Dedifferentiated amniotic fluid mesenchymal stem cell (primary cell): Measurements from ENCODE around the gene METAP2.
A peak's percentile ranks its signal among the peaks of the same experiment; 100 is the strongest.

ENCODE experiments used
- DNase-seq: peaks from one replicate; pipeline ENCODE4 v3.0.0-alpha.2; 2016; ENCODE audit errors: extremely low spot score

METAP2 gene

DNA sequence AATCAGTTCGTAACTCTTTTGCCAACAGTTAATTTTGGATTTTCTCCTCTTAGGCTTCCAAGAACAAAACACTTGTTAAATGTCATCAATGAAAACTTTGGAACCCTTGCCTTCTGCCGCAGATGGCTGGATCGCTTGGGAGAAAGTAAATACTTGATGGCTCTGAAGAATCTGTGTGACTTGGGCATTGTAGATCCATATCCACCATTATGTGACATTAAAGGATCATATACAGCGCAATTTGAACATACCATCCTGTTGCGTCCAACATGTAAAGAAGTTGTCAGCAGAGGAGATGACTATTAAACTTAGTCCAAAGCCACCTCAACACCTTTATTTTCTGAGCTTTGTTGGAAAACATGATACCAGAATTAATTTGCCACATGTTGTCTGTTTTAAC is 39.6 kb downstream of the METAP2 start:
- DNase-seq: no peak

DNA sequence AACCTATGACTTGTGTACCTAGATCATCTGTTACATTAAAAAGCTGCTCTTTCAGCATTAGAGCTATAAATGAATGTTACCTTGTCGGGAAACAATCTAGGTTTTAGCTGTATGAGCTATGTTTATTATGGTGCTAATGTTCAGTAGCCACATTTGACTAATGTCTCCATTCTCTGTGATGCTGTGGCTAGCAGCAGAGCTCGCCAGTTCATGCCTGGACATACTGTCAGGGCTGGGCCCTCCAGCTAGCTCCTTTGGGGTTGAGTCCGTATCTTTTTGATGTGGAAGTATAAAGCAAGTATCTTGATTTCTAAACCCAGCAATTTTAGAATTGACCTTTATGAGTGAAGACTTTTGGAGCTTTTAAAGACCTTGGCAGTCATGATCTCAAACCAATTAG is 41.2 kb downstream of the METAP2 start:
- no peak for DNase-seq

DNA sequence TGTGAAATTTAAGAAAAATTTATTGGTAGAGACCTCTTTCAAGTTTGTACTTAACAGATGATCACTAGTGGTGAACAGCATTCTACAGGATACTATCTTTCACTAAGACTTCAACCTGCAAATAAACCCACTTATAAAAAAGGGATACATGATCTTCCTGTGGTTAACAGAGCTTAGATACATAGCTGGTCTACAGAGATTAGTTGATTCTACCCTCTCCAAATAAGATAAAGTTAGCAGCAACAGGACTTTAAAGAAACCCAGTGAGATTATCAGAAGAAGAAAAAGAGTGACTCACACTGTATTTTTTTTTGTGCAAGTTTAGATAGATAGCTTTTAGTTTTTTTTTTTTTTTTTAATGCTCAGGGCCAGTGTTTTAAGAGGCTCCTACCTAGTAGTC is 42.8 kb downstream of the METAP2 start:
- no peak for DNase-seq

DNA sequence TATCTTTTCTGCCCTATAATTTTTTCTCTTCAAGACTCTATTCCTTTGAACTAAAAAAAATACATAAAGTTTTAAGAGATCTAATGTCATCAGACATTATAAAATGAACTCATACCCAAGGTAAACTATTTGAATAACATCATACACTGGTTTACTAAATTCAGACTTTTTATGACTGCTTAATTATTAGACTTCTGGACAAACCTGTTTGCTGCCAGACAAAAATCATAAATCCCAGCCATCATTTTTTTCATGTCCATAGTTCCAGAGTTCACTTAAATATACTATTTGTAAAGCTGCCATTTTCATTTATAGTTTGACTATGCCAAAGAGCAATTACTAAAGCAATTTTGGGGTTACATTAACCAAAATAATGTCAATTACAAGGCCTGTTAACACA is 43.3 kb downstream of the METAP2 start:
- no peak for DNase-seq

DNA sequence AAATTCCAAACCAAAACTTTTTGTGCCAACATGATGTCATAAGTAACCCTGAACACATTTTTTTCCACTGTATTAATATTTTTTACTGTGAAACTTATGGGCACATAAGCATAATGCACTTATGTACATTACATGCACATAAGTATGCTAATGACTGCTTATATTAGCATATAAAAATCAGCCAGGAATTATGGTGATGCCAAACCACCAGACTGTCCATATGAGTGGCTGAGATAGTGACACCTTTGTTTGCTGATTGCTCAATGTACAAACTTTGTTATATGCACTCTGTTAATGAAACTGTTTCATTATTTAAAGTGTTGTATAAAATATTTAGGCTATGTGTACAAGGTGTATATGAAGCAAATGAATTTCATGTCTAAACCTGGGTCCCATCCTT is 45.0 kb downstream of the METAP2 start:
- no peak for DNase-seq

DNA sequence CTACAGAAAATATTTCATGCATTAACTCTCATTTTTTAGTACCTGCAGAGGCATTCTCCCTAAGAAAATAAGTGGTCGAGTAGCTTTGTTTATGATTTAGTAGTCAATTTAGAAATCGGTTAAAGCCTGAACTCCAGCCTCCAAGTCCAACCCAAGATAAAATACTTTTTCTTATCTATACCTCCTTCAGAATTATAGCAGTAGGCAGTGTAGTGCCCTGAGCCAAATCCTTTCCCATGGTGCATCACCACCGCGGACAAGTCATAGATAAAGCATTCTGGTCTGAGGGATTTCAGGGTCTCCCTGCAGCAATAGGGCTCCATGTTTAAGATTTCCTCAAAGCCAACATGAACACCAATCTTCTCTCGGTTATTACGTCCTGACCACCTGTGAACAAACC is 46.9 kb downstream of the METAP2 start:
- no peak for DNase-seq

DNA sequence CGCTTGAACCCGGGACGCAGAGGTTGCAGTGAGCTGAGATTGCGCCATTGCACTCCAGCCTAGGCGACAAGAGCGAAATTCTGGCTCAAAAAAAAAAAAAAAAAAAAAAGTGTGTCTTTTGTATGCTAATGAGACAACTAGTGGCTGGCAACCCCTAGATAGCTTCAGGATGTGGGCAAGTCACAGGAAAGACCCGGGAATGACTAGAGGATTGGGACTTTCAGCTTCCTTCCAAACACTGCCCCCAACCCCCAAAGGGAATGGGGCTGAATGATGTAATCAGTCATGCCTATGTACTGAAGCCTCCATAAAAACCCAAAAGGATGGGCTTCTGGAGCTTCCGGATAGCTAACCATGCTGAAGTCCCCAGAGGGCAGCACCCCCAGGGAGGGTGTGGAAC is 48.7 kb downstream of the METAP2 start:
- DNase-seq: no peak

DNA sequence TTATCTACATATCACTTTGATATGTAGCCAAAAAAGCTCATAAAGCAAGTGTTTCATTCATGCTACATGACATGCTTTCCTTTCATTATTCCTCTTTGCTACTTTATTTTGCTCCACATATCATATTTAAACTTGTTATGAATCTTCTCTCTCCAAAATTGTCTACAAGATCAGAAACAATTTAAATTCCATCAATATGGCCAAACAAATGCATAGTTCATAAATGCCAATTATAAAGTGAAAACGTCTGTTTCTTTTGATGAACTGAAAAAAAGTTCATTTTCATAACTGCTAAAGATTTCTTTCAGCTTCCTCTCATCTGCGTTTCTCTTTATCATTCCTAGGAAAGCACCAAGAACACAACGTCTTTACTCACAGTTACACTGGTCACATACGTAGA is 54.5 kb downstream of the METAP2 start:
- no peak for DNase-seq

DNA sequence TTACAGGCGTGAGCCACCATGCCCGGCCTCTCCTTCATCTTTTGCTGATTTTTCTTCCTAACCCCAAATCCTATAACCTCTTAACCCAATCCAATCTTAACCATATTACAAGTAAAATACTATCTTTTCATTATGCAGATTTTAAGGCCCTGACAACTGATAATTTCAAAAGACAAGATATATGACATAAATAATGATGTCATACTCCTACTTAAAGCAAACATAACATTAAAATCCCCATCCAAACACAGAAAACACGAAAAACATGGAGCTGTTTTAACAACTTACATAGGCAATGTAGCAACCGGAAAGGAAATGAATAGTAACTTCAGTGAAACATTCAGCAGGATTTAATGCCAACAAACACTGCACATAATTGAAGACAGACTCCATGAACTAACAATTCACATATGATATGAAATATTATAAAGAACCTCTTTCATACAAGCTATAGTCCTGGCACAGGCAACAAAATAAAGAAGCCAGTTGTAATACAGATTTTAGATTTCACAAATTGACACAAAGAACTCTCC is 55.8 kb downstream of the METAP2 start:
- peak; percentile 39 for DNase-seq

DNA sequence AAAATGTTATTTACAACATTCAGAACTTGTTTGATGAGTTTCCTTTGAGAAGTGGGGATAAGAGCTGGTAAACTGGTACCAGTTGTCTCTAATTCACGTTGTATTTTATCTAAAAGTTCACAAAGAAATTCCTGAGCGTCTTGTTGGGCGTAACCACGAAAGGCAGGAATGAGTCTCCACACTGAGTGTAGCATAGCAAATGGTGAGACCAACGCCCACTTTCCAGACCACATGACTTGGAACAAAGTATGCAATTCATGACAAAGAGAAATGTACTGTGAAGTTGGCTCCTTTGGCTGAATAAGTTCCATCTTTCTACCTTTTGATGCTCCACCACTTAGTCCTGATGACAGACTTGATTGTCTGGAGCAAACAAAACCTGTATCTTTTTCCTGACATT is 58.9 kb downstream of the METAP2 start:
- DNase-seq: peak; percentile 37

DNA sequence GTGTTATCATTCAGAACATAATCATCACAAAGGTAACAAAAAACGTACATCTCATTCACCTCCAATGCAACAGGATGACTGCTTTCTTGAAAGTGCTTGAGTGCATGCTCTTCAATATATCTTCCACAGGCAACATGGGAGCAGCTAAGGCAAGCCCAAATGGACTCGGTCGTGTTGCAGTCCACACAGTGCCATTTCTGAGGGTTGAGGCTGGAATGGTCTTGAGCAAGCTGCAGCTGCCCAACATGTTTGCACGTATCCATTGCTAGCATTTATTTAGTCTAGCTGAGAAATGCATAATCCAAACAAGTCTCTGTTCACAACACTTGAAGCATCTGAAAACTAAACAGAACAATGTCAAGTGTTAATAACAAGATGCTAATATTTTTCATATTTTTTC is 60.0 kb downstream of the METAP2 start:
- no peak for DNase-seq

DNA sequence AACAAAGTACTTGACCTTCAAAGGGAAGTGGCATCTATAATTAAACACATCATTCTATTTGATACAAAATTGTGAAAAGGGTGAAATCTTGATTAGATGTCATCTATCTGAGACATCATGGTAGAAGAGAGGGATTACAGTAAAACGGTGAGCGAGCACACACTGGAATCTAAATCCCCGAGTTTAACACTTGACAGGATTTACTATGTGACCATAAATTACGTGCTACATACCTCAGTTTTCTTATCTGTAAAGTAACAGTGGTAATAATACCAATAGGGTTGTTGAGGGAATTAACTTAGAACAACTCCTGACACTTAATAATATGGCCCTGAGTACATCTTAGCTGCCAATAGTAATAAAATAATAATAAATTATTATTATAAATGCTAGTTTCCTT is 64.1 kb downstream of the METAP2 start:
- DNase-seq: no peak

DNA sequence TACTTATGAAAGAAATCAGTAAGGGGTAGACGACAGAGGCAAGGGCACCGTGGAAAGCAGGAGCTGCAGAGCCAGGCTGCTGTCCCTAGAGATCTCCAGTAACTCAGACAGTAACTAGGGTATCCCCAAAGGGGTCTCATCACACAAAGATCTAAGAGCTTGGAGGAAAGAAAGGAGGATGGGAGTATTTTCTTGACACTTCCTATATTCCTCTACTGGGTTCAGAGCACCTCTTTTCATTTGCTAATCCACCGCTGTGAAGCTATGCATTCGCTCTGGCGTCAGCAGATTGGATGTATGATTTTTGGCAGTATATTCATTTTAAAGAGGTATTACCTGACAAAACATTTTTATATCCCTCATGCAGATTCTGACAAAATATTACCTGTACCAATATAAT is 64.7 kb downstream of the METAP2 start:
- DNase-seq: no peak

DNA sequence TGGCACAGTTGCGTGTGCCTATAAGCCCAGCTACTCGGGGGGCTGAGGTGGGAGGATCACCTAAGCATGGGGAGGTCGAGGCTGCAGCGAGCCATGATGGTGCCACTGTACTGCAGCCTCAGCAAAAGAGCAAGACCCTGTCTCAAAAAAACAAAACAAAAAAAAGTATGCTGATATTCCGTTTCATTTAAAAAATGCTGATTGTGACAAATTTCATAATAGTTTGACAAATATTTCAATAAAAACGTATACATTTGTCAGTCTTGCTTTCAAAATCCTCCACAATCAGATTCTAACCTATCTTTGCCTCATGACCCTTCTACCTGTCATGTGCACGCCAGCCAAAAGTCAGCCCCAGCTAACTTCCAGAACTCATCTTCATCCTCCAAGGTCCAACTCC is 67.5 kb downstream of the METAP2 start:
- no peak for DNase-seq

DNA sequence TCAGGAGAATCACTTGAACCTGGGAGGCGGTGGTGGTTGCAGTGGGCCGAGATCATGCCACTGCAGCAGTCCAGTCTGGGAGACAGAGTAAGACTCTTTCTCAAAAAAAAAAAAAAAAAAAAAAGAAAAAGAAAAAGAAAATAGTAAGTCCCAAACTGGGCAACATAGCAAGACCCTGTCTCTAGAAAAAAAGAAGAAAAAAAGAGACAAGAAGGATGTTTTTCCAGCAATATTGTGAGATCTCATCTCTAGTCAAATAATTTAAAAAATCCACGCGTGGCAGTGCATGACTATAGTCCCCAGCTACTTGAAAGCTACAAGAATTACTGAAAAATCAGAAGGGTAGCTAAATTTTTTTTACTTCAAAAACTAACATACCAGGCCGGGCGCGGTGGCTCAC is 69.4 kb downstream of the METAP2 start:
- no peak for DNase-seq

DNA sequence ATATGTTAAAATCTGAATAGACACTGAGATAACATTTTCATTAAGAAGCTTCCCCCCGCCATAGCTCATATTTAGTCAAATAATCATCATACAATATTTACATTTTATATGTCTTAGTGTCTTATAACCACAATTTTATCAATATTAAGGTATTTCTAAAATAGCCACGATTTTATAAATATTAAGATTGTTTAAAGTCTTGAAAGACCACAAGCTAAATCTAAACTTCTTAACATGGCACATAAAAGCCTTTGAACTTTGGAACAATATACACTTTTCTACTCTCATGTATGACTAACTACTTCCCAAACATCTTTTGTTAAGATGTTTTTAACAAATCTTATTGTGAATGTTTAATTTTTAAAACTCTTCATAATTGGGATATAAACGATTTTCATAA is 70.8 kb downstream of the METAP2 start:
- DNase-seq: no peak

DNA sequence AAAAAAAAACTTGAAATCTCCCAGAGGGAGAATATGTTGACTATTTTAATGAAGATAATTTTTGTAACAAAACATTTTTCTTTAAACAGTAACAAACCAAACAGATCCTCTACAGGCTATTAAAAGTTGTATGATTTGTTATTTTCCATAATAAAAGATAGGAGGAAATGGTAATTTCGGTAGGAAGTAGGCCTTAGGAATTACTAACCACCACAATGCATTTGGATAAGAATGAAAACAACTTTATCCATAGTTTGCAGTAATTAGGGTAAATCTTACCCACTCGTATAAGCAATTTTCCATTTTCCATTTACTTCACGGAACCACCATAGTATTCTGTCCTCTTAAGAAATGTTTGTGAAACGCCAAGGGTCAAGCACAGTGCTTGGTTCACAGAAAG is 71.4 kb downstream of the METAP2 start:
- DNase-seq: no peak

DNA sequence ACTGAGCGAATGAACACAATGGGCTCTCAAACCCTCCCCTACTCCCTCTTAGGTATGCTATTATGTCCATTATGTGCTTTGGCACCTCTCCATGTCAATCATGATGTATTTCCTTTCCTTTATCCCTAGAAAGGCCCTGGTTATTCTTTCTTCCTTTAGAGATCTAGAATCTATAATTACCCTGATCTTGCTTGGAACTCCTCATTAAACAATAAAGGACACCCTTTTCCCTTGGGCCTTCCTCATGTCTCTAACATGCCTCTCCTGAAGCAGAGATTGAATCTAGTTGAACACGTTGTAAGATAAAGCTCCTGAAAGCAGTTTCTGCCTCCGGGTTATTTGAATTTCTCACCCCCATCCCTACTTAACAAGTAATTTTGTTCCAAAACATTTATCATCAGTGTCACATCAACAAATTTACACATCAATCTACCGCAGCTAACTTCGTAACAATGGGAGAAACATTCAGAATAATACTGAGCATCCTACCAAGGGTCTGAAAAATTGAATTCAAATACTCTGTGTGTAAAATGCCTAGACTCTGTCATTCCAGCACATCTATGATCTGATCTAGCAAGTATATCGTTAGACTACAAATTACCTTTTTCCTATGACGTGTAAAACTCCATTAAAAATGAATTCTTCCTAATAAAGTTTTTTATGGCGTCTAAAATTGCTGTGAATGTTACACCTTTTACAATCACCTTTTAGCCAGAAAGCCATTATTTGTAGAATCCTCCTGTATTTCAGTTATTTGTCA is 72.0 kb downstream of the METAP2 start:
- no peak for DNase-seq

DNA sequence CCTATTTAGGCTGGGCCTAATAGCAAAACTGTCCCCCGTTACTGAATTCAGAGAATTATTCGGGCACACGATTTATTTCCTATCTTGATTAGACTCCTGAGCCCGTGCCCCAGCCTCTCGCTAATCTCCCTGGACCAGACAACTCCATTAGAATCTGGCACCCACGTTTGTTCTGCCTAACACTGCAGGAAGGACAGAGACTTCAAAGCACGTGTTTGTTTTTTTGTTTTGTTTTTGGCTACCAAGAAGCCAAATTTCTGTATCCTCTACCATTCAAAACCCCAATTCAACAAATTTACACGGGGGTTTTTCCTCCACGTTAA is 72.5 kb downstream of the METAP2 start:
- no peak for DNase-seq

DNA sequence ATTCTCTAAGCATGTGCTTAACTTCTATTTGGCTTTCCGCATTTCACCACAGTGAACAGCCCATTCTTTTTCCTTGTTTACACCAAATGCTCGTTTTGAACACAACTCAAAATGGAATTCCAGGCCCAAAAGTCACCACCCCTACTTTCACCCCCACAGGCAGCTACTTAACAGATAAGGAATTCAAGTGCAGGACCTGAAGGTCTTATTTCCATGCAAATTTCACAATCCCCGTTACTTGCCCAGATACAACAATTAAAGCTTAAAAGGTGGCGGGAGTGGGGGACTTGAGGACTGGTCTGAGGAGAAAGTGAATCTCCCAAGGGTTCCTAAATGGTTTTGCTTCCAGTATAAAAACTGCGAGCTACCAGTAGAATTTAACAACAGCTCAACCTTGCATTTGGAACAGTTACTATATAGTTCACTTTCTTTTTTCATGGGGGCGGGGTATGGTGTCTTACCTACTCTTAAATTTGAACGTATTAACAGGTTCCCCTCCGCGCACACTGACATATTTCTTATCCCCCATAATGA is 73.6 kb downstream of the METAP2 start:
- DNase-seq: no peak

DNA sequence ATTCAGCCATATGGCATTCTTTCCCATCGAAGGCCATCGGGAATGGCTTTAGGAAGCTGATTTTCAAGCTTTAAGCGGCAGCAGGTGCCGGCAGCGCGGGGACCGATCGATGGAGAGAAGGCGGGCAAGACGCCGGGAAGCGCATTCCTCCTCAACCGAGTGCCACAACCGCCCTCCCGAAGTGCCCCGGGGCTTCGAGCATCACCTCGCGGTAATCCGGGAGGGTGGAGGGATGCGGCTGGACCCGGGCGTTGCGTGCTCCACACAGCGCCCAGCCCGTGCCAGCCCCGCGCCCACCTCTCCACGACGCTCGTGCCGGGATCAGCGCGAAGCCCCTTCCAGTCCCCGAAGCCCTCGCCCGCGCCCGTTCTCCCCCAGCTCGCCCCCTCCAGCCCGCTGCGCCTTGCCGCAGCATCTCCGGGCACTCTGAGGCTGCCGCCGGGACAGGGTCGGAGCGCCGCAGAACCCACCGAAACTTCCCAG is 74.1 kb downstream of the METAP2 start:
- no peak for DNase-seq

DNA sequence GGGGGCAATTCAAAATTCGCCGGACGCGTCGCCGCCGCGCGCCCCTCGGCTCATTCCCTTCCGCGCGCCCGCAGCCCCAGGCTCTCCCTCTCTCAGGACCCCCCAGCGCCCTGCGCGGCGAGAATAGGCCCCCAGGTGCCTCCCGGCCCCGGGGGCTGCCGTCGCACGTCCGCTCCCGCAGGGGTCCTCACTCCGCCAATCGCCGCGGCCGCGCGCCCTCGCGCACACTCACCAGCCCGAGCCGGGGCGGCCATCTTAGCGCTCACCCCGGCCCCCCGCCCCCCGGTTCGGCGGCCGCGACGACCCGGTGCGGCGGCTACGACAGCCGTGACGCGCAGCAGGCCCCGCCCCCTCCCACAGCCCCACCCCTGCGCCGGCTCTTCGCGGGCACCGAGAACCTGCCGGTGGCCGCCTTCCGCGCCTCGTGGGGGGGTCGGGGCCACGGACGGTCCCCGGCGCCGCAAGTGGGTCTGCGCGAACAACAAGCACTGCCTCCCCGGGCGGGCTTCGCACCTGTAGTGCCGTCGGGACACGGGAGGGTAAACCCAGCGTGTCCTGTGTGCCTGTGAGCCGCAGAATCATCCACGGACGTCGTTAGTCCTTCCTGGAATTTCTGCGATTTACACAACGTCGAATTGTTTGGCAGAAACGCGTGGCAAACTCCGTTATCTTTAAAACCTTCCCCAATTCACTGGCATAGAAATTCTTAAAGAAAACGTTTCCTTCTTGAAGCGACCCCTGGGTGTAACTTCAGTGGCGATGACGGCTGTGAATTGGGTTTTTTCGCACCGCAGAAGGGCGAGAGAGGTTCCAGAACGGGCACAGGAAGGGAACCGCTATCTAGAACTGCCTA is 74.8 kb downstream of the METAP2 start:
- DNase-seq: no peak
